Embryonic facial prominence (tissue), 1 donor: ENCODE results near the gene SLC26A1.
"Not testable (repeated sequence)": the region's sequence is repeated elsewhere in the genome, so short reads cannot be mapped to it uniquely, and the experiment has no call there.

Experiments used
- DNase-seq: peaks from one replicate; pipeline ENCODE4 v3.0.0-alpha.2; 2016; ENCODE audit errors: extremely low spot score

Gene SLC26A1

DNA sequence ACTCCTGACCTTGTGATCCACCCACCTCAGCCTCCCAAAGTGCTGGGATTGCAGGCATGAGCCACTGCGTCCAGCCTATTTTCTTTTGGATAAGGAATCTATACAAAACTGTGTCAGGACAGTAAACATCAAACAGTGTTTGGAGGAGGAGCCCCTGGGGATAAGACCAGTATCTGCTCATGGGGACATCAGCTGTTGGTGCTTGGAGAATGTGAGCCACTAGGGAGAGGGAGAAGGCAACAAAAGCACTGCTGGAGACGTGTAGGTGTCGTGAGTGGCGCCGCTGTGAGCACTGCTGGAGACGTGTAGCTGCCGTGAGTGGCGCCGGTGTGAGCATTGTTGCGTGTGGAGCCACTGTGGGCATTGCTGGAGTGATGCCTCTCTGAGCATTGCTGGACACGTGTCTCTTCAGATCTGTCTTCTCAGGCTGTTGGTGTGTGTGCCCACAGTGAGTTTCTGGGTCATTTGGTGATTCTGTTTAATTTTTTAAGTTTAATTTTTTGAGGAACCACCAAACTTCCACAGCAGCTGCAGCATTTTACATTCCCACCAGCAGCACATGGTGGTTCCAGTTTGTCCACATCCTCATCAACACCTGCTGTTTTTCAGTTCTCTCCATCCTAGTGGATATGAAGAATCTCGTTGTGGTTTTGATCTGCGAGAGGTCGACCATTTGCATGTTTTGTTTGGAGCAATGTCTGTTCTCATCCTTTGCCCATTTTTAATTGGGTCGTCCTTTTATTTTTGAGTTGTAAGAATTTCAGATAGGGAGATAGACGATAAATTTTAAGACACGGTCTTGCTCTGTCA, 38.8 kb downstream of the SLC26A1 start:
- DNase-seq = no peak

DNA sequence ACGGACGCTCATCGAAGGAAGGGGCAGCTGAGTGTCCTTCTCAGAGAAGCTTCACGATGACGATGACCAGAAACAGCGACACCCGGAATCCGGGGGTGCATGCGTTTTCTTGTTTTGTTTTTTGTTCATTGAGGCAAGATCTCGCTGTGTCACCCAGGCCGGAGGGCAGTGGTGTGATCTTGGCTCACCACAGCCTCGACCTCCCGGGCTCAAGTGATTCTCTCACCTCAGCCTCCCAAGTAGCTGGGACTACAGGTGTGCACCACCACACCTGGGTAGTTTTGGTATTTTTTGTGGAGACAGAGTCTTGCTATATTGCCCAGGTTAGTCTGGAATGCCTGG, 39.7 kb downstream of the SLC26A1 start:
- DNase-seq = no peak

DNA sequence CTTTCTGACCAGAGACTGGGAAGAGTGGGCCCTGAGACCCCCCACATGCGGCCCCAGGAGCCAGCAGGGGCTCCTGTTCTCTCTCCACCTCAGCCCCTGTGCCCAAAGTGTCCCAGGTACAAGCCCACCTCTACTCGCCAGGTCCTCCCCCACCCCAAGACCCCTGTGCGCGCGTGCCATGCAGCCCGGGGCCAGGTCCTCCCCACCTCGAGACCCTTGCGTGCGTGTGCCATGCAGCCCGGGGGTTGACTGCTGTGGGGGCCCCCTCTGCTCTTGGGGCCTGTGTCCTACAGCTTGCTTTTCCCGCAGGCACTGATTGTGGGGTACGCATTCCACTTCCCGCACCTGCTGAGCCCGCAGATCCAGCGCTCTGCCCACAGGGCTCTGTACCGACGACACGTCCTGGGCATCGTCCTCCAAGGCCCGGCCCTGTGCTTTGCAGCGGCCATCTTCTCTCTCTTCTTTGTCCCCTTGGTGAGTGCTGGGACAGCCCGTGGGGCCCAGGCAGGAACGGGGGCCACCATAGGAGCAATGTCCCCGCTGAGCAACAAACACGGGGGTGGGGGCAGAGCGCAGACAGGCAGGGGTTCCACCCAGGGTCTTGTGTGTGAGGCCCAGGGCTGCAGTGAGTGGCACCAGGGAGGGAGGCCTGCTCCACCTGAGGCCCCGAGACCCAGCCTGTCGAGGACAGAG, 40.2 kb downstream of the SLC26A1 start:
- no peak for DNase-seq

DNA sequence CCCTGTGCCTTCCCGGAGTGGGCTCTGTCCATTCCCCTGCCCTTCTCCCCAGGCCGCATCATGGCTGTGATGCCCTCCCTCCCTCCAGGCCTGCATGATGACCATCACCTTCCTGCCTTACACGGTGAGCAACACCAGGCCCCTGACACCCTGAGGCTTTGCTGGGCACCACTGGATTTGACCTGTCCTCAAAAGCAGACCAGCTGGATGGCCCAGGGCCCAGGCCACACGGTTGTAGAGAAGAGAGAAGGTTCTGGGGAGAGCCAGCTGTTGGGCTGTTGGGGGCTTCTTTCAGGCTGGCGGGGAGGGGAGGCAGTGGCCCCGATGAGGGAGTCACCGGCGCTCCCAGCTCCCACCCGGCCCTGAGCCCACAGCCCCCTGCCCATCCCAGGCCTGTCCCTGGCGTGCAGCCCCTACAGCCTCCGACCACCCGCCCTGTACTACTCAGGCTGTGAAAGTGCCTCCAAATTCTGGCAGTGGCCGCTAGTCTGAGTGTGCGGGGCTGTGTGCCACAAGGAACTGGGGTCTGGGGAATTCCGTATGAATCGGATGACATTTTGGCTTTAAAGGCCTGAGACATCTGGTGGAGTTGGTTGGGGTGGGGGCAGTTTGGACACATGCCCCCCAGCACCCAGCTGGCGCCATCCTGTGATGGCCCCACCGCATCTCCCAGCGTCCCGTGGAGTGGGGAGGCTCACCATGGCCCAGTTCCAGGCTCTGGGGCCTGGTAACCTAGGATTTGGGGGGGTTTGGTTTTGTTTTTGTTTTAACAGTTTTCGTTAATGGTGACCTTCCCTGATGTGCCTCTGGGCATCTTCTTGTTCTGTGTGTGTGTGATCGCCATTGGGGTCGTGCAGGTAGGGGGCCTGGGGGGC, 41.4 kb downstream of the SLC26A1 start:
- DNase-seq = no peak

DNA sequence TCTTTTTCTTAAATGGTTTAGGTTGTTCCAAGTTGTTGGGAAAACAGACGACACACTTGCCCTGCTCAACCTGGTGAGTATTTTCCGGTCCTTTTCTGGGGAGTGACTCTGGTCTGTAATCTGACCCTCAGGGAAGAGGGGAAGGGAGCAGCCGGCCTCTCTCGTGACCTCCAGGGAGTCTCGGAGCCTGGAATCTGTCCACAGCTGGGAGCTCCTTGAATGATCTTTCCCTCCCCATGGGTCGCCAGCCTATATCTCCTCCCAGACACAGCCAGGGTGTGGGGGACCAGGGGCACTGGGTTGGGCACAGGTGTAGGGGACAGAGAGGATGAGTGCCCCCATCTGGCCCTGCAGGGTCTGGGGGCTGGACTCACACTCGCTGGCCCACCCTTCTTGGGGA, 42.0 kb downstream of the SLC26A1 start:
- DNase-seq = no peak

DNA sequence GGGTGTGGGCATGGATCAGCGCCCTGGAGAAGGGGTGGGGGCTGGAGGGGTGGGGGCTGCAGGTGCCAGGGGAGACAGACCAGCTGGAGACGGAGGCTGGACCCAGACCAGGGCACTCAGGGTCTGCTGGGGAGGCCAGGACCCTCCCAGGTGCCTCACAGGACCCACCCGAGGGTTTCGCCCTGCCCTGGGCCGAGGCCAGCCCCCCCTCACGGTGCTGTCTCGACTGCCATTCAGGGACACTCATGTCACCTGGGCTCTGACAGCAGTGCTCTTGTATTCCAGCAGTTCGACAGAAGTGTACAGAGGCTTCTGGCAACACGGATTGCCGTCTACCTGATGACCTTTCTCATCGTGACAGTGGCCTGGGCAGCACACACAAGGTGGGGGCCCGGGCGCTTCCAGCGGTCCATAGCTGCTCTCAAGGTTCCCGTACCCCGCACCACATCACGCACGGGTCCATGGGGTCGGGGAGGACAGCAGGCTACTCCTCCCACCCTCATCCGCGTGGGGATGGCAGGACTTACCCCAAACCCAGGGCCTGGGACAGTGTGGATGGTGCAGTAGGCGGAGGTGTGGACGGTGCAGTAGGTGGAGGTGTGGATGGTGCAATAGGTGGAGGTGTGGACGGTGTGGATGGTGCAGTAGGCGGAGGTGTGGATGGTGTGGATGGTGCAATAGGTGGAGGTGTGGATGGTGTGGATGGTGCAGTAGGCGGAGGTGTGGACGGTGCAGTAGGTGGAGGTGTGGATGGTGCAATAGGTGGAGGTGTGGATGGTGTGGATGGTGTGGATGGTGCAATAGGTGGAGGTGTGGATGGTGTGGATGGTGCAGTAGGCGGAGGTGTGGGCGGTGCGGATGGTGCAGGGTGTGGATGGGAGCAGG, 42.8 kb downstream of the SLC26A1 start:
- DNase-seq = no peak

DNA sequence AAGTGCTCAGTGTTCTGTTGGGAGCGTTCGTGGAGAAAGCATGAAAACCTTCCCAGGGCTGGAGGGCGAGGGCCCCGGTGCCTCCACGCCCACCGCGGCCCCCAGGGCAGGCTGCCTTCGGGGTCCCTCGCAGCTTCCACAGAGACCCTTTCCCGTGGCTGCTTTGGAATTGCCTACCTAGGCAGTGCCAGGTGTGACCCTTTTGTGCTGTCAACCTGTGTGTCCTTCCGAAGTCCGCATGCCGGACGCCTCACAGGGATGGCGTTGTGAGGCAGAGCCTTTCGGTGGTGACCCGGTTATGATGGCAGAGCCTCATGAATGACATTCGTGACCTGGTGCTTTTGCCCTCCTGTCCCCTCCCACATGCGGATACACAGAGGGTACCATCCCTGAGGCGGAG, 43.5 kb downstream of the SLC26A1 start:
- DNase-seq = no peak

DNA sequence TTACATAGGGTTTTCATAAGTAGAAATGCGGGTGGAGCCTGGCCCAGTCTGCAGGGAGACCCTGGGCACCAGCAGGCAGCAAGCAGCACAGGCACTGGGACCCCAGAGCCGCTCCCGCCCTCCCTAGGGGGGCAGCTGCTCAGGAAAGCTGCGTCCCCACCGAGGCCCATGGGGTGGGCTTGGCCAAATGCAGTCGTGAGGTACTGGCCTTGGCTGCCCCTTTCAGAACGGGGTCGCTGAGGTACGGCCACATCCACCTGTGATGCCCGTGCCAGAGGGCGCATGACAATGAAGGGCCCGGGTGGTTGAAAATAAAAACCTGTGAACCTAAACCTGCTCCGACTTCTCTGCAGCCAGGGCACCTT, 44.3 kb downstream of the SLC26A1 start:
- no peak for DNase-seq

DNA sequence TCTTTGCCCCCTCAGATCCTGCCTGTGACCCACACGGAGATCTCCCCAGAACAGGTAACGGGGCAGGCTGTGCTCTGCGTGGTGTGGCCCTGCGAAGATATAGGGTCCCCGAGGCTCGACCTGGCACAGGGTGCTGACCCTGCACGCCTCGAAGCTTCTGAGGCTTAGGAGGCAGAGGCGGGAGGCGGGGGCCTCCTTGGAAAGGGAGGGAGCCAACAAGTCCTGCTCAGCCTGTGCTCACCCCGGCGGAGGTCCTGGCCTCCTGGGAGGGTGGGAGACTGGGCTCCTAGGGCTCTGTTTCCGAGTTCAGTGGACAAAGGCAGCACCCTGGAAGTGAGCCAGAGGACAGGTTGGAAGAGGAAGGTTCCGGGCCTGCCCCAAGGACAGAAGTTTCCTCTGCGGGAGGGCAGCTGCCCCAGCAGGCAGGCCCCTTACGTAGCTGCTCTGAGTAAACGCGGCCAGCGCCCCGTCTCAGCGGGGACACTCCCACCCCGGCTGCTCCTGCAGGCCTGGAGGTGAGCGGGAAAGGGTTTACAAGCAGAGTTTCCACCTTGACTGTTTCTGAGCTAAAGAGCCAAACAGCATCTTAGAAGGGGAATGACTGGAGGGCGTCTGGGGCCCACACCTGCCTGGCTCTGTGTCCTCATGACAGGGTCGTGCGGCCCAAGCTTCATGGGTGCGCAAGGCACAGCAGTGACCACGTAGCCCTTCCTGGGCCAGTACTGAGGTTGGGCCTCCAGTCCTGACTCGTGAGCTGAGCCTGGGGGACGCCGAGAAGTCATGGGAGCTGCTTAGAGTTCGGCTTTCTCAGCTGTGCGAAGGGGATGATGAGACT, 44.9 kb downstream of the SLC26A1 start:
- DNase-seq = no peak

DNA sequence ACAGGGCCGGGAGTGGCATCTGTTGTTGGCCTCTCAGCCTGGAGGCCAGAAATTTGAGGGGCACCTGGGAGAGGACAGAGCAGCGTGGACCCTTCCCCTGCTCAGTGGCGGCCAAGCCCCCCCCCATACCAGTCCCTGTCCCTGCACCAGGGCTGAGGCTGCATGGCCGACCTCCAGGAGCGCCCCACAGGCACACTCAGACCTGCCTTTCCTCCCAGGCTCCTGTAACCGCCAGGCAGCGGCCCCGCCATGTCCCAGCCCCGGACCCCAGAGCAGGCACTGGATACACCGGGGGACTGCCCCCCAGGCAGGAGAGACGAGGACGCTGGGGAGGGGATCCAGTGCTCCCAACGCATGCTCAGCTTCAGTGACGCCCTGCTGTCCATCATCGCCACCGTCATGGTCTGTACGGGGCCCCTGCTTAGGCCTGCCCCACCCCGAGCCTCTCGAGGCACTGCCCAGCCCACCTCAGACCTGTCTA, 45.7 kb downstream of the SLC26A1 start:
- no peak for DNase-seq

DNA sequence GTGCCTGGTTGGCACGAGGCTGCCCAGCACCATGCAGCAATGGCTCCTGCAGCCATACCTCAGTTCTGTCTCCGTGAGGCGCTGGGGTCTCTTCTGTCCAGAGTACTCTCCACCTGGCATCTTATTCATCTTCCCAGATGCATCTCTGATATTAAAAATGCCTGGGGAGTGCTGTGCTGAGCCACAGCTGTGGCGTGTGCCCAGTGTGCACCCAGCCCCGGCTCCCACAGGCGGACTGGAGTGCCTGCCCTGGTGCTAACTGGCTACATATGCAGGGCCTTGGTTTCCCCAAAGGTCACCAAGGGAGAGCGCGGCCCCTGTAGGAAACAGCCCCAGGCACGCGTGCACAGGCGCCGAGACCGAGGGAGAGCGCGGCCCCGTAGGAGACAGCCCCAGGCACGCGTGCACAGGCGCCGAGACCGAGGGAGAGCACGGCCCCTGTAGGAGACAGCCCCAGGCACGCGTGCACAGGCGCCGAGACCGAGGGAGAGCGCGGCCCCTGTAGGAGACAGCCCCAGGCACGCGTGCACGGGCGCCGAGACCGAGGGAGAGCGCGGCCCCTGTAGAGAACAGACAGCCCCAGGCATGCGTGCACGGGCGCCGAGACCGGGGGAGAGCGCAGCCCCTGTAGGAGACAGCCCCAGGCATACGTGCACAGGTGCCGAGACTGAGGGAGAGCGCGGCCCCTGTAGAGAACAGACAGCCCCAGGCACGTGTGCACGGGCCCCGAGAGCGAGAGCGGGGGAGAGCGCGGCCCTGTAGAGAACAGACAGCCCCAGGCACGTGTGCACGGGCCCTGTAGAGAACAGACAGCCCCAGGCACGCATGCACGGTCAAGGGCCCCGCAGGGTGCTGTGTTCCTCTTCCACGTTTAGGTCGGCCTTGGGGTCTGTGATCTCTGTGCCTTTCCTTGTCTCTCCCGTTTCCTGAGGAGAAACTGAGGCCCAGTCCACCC, 46.4 kb downstream of the SLC26A1 start:
- DNase-seq = no peak

DNA sequence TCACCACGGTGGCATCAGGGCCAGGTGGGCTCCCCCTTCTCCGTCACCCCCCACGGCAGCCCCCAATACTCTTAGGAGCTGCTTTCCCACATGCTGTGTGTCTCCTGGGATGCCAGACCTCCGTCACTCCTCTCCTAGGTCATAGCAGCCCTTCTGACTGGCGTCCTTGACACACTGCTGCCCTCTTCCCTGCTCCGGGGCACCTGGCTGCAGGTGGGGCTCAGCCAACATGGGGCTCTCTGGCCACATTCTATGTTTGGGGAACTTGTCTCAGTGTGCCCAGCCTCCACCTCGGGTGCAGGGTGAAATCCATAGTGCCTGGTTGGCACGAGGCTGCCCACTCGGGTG, 47.1 kb downstream of the SLC26A1 start:
- no peak for DNase-seq

DNA sequence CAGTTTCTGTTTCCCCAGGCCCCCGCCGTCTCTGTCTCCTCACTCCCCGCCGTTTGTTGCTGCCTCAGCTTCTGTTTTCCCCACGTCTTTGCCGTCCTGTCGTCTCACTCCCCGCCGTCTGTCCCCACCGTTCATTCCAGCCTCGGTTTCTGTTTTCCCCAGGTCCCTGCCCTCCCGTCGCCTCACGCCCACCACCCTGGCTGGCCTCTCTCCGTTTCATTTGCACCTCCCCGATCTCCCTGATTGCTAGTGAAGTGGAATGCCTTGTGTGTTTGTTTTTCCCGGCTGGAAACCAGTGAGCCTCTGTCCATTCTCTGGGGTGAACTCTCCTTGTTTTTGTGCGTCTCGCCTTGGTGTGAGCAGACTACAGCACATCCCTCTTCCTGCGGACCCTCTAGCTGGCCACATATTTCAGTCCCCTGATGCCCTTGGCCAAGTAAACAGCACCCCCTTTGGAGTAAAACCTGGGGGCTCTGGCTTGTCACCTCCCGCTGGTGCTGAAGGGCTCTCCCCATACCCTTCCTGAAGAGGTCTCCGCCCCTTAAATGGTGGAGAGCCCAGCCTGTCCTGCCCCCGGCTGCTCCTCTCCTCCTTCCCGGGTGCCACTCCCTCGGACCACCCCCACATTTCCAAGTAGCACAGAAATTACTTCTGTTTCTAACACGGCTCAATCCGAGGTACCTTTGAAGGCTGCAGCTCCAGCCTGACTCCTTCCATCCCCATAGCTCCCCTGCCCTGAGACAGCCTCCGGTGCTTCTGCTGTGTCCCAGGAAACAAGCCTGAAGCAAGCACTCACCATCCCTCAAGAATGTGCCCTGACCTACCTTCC, 47.7 kb downstream of the SLC26A1 start:
- DNase-seq = no peak

DNA sequence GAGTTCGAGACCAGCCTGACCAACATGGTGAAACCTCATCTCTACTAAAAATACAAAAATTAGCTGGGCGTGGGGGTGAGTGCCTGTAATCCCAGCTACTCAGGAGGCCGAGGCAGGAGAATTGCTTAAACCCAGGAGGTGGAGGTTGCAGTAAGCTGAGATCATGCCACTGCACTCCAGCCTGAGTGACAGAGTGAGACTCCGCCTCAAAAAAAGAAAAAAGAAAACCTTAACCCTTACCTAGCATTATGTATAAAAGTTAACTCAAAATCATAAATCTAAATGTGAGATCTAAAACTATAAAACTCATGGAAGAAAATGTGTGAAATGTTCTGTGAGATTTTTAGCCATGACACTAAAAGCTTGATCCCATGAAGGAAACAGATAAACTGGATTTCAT, 53.7 kb downstream of the SLC26A1 start:
- DNase-seq = not testable (repeated sequence)
